Stimulated activated CD8-positive, alpha-beta memory T cell treated with anti-CD3 and anti-CD28 coated beads, Interleukin-7, amount 100 ng/mL, for 4 hours (primary cell): ENCODE measurements around the gene LY6G6F.

Experiments
- DNase-seq, 2 donors: peaks; one replicate each; pipeline ENCODE4 v3.0.0-alpha.2; 2020; ENCODE audit warnings: low read depth in 2 of 2

LY6G6F gene

GRCh38 chr6:31739639-31740396, 33.2 kb downstream of the LY6G6F start, which contains the start of gene MSH5:
TSS of gene MSH5 (plus strand) at chr6:31740005. CDS start at chr6:31740467, 462 bp downstream.
- DNase-seq, result peak; percentile 92

- no peak for DNase-seq
Measured at GRCh38 chr6:31740397-31741223, 33.9 kb downstream of the LY6G6F start.

DNA sequence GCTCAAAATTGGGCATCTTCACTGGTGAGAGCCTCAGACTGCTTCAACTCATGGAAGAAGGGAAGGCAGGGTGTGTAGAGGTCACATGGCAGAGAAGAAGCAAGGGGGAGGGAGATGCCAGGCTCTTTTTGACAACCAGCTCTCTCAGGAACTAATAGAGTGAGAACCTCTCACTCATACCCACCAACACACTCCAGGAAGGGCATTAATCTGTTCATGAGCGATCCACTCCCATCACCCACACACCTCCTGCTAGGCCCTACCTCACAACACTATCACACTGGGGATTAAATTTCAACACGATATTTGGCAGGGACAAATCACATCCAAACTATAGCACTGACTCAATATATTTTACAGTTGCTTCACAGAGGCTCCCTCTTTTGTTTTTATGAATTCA, 35.1 kb downstream of the LY6G6F start:
- no peak for DNase-seq

DNA sequence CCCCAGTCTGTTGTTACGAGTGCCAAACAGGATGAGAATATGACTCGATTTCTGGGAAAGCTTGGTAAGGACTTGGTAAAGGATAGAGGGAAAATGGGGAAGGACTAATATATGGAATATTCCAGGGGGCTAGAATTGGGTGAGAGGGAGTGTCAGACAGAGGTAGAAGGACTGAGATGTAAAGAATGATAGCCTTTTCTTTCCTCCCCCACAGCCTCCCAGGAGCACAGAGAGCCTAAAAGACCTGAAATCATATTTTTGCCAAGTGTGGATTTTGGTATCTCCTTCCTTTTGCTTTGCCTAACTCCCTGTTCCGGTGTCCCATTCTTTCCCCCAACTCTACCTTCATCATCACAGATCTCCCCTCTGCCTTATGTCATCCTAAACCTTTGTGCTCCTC, 36.2 kb downstream of the LY6G6F start:
- no peak for DNase-seq

- DNase-seq, result no peak
Measured at GRCh38 chr6:31744422-31744821, 37.8 kb downstream of the LY6G6F start.

DNA sequence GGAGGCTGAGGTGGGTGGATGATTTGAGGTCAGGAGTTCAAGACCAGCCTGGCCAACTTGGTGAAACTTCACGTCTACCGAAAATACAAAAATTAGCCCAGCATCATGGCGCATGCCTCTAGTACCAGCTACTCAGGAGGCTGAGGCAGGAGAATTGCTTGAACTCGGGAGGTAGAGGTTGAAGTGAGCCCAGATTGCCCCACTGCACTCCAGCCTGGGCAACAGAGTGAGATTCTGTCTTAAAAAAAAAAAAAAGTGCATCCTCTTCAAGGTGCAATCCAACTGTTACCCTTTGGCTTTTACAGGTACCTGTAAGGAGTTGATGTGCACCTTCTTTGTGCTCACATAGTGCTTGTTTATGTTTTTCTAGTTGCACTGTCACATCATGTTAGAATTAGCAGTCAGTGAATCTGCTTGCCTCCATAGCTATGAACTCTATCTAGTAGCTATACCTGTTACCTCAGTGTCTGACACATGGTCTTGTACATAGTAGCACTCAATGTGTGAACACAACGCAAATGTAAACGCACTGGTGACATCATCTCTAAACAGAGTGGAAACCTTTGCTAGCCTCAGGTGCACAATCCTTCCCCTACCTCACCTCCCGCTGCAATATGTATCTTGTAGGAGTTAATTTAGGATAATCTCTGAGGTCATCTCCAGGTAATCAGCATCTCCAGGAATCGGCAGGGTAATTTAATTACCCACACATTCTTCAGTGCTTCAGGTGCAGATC, 42.8 kb downstream of the LY6G6F start:
- no peak for DNase-seq

DNA sequence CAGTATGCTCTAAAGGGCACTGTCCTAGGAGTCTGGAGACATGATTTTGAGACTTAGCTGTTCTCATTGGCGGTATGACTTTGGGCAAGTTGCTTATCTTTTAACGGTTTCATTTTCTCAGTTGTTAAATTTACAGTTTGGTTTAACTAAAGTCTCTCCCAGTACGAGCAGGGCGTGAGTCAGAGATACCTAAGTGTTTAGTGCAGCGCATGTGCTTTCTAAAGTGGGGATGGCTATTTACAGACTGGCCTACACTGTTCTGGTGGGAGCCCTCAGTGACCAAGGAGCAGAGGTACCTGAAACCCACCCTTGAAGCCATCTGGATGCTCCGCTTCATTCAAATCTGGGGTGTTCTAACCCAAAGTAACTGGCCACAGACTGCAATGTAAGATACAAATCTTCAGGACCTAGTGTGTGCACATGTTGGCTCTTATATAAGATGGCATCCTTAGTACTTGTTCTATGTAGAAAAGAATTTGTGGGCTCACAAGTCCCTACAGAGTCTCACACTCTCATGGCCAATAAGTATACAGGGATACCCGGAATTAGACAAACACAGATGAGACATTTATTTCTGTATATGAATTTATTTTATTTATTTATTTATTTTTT, 43.9 kb downstream of the LY6G6F start:
- DNase-seq, result no peak

GRCh38 chr6:31752739-31753319, 46.2 kb downstream of the LY6G6F start:
- DNase-seq, result no peak

- no peak for DNase-seq
Measured at GRCh38 chr6:31758281-31758680, 51.6 kb downstream of the LY6G6F start.
